GM12878 (cell line): Measurements from ENCODE around the gene C9orf78. TPM values are rescaled to one million over a fixed set of nuclear protein-coding genes. Genes with fewer than 3 reads are reported as not detected.

Source experiments
- ATF2 ChIP-seq: IDR thresholded peaks from 2 replicates; pipeline ENCODE4 v1.6.1; 2012; ENCODE audit warnings: low read length, inconsistent platforms
- CEBPZ ChIP-seq: fragments of 150-350 bp; IDR thresholded peaks from 2 replicates; pipeline ENCODE4 v1.6.1; 2016; ENCODE audit warnings: low read depth, low read length
- CTCF ChIP-seq, 3 experiments: IDR thresholded peaks in 2 of 3; conservative IDR thresholded peaks in 1 of 3; 2 replicates each; pipeline ENCODE4 v1.5.1; 2011; ENCODE audit warnings: low read depth in 3 of 3, low read length in 3 of 3, mild to moderate bottlenecking in 3 of 3, control low read depth in 2 of 3, moderate library complexity in 2 of 3, inconsistent platforms in 1 of 3, mixed read lengths in 1 of 3; ENCODE audit not compliant: control insufficient read depth in 2 of 3, insufficient read depth in 1 of 3; ENCODE audit errors: extremely low read depth in 1 of 3
- ETV6 ChIP-seq, 2 experiments: fragments of 450-650 bp in 1 of 2; IDR thresholded peaks in 1 of 2; conservative IDR thresholded peaks in 1 of 2; 2 replicates each; pipeline ENCODE4 v1.6.1; 2014; ENCODE audit warnings: antibody characterized with exemption in 1 of 2, borderline replicate concordance in 1 of 2, low read depth in 1 of 2, mild to moderate bottlenecking in 1 of 2, moderate library complexity in 1 of 2
- IRF4 ChIP-seq: IDR thresholded peaks from 2 replicates; pipeline ENCODE4 v1.6.1; 2011; ENCODE audit warnings: low read depth, low read length
- KDM1A ChIP-seq: fragments of 200-600 bp; sonication (generic); IDR thresholded peaks from 2 replicates; pipeline ENCODE4 v1.6.1; 2016; ENCODE audit warnings: borderline replicate concordance
- NR2F1 ChIP-seq: fragments of 450-650 bp; conservative IDR thresholded peaks from 2 replicates; pipeline ENCODE4 v1.6.1; 2017; ENCODE audit warnings: mild to moderate bottlenecking
- RAD21 ChIP-seq: IDR thresholded peaks from 2 replicates; pipeline ENCODE4 v1.6.1; 2011; ENCODE audit warnings: mild to moderate bottlenecking, low read depth, low read length, moderate library complexity; ENCODE audit not compliant: insufficient read depth
- RB1 ChIP-seq: fragments of 450-650 bp; formaldehyde crosslinking; IDR thresholded peaks from 2 replicates; pipeline ENCODE4 v1.6.1; 2017; ENCODE audit warnings: mild to moderate bottlenecking, borderline replicate concordance
- SKIL ChIP-seq: fragments of 450-650 bp; IDR thresholded peaks from 2 replicates; pipeline ENCODE4 v1.6.1; 2017; ENCODE audit warnings: mild to moderate bottlenecking, low read depth, inconsistent platforms; ENCODE audit not compliant: poor library complexity, severe bottlenecking
- SMAD5 ChIP-seq: IDR thresholded peaks from 2 replicates; pipeline ENCODE4 v1.6.1; 2016; ENCODE audit warnings: antibody characterized with exemption, low read depth
- SPI1 ChIP-seq: IDR thresholded peaks from 2 replicates; pipeline ENCODE4 v1.6.1; 2011; ENCODE audit warnings: low read depth, mild to moderate bottlenecking, low read length, moderate library complexity, borderline replicate concordance; ENCODE audit not compliant: insufficient read depth
- STAT3 ChIP-seq: IDR thresholded peaks from 2 replicates; pipeline ENCODE4 v1.6.1; 2011; ENCODE audit warnings: low read depth, low read length, improper control_type of control experiment
- ZBTB4 ChIP-seq: fragments of 450-650 bp; formaldehyde crosslinking; IDR thresholded peaks from 2 replicates; pipeline ENCODE4 v1.4.0; 2022; ENCODE audit warnings: mild to moderate bottlenecking, moderate library complexity
- ZNF207 ChIP-seq: fragments of 450-650 bp; IDR thresholded peaks from 2 replicates; pipeline ENCODE4 v1.6.1; 2014; ENCODE audit warnings: antibody characterized with exemption, mild to moderate bottlenecking, borderline replicate concordance
- ZNF24 ChIP-seq: fragments of 450-650 bp; IDR thresholded peaks from 2 replicates; pipeline ENCODE4 v1.6.1; 2017; ENCODE audit warnings: antibody characterized with exemption, mild to moderate bottlenecking
- polyA plus RNA-seq, 11 experiments: library from polyadenylated mRNA; depleted of rRNA in 4 of 11; unstranded in 6 of 11; stranded (reverse) in 5 of 11; fragments of >200 nt; fragmentation: Nextera tagmentation in 4 of 11; fragmentation: Illumina TruSeq in 1 of 11; extraction: Ambion mirVana in 4 of 11; extraction: Trizol in 1 of 11; gene quantifications; 1 replicate in 1 of 11; 2 replicates in 10 of 11; pipeline versions ENCODE4 v1.2.1 to v1.2.3, GENCODE V29; 2011 to 2016; ENCODE audit warnings: inconsistent platforms in 2 of 11, missing spikeins in 2 of 11, low read depth in 1 of 11
- total RNA-seq, 4 experiments: library from RNA; depleted of rRNA in 3 of 4; stranded (reverse); fragments of >200 nt in 3 of 4; fragmentation: Illumina TruSeq in 1 of 4; extraction: Trizol in 1 of 4; gene quantifications; 2 replicates each; pipeline versions ENCODE4 v1.2.1 to v1.2.3, GENCODE V29; 2013 to 2021

Gene C9orf78
- total and polyA plus RNA-seq, 10 of the 15 experiments (the other 5 are each of a cell fraction or from before 2014, with no cell fraction given) = 23.0 to 60.9 (median 47.5) TPM

GRCh38 chr9:129823935-129824601 lies 11.0 kb downstream of the C9orf78 start, which contains the start of gene TOR1A (continued):
- no peak for TF ChIP-seq ZBTB4 (CRISPR knock-in tag)
- no peak for TF ChIP-seq SPI1
- no peak for TF ChIP-seq RAD21
- TF ChIP-seq STAT3 = no peak
- no peak for TF ChIP-seq NR2F1
- TF ChIP-seq ETV6 (conservative IDR thresholded peaks at IDR 0.05 in 1 of 2, IDR thresholded peaks at IDR 0.05 in 1 of 2; ENCODE audit: borderline replicate concordance in 1 of 2, low read depth in 1 of 2) = no peak
- TF ChIP-seq SMAD5 = no peak
- TF ChIP-seq ZNF24 = no peak
- peak; percentile 91; the same call in 1 of the 2 replicates for TF ChIP-seq ZNF207
- no peak for TF ChIP-seq KDM1A
- peak; percentile 49 for TF ChIP-seq SKIL
- TF ChIP-seq RB1 = peak; percentile 72; the same call in 1 of the 2 replicates
- TF ChIP-seq IRF4 = no peak
- no peak for TF ChIP-seq CTCF (IDR thresholded peaks at IDR 0.05 in 2 of 3, conservative IDR thresholded peaks at IDR 0.05 in 1 of 3; ENCODE audit: control insufficient read depth in 2 of 3, extremely low read depth in 1 of 3, insufficient read depth in 1 of 3, low read depth in 3 of 3, low read length in 3 of 3)
- TF ChIP-seq CEBPZ = no peak
- TF ChIP-seq ATF2 = no peak
